Islet of Langerhans (tissue), 1 donor: Measurements from ENCODE around the gene ZP2.
"Not testable (repeated sequence)": the region's sequence is repeated elsewhere in the genome, so short reads cannot be mapped to it uniquely, and the experiment has no call there.

Source experiments
- FAIRE-seq: peaks from one replicate; lab custom pipeline; 2011; peaks lifted over from hg19 to GRCh38; lab: Jason Lieb, UNC

Gene ZP2

GRCh38 chr16:21170116-21170515 lies 41.3 kb downstream of the ZP2 start:
- not testable (repeated sequence) for FAIRE-seq

GRCh38 chr16:21169249-21169981 lies 42.0 kb downstream of the ZP2 start:
- no peak for FAIRE-seq

- FAIRE-seq, result no peak
These were observed 43.3 kb downstream of the ZP2 start for GRCh38 chr16:21167929-21168602.

GRCh38 chr16:21167360-21167759 lies 44.0 kb downstream of the ZP2 start:
- no peak for FAIRE-seq

- no peak for FAIRE-seq
These were observed 44.8 kb downstream of the ZP2 start for GRCh38 chr16:21166561-21166961.

- no peak for FAIRE-seq
These were observed 46.7 kb downstream of the ZP2 start for GRCh38 chr16:21164521-21165168.

- FAIRE-seq, result no peak
These were observed 47.8 kb downstream of the ZP2 start for GRCh38 chr16:21163576-21163975.

GRCh38 chr16:21162661-21163151 lies 48.7 kb downstream of the ZP2 start:
- no peak for FAIRE-seq

- FAIRE-seq, result no peak
These were observed 50.2 kb downstream of the ZP2 start for GRCh38 chr16:21161211-21161610.

GRCh38 chr16:21160276-21160675 lies 51.1 kb downstream of the ZP2 start:
- FAIRE-seq, result no peak

- FAIRE-seq, result no peak
These were observed 52.0 kb downstream of the ZP2 start for GRCh38 chr16:21159281-21159951.

GRCh38 chr16:21158208-21159110 lies 52.9 kb downstream of the ZP2 start, which contains the start of gene LDAF1:
Gene LDAF1, plus strand, starts transcription at chr16:21158674. Its CDS starts 2,509 bp downstream, at chr16:21161183.
- FAIRE-seq, result no peak

GRCh38 chr16:21157632-21158031 lies 53.7 kb downstream of the ZP2 start:
- no peak for FAIRE-seq

GRCh38 chr16:21156767-21157467 lies 54.5 kb downstream of the ZP2 start:
- peak; percentile 33 for FAIRE-seq

- not testable (repeated sequence) for FAIRE-seq
These were observed 55.4 kb downstream of the ZP2 start for GRCh38 chr16:21156011-21156410.

GRCh38 chr16:21153124-21153729 lies 58.1 kb downstream of the ZP2 start:
- not testable (repeated sequence) for FAIRE-seq

- not testable (repeated sequence) for FAIRE-seq
These were observed 59.0 kb downstream of the ZP2 start for GRCh38 chr16:21152160-21153030.

GRCh38 chr16:21150375-21151001 lies 60.9 kb downstream of the ZP2 start, which contains the start of gene DNAH3:
Gene DNAH3, minus strand, starts transcription at chr16:21150846. Its CDS starts 527 bp downstream, at chr16:21150319.
- FAIRE-seq, result no peak
